MM.1S (cell line): Measurements from ENCODE around the gene BATF3.

Experiments used
- DNase-seq: peaks from one replicate; pipeline ENCODE4 v3.0.0-alpha.2; 2015
- H2AFZ ChIP-seq: fragments of 300-600 bp; sonication (generic); 2 replicates; pipeline ENCODE4 v1.6.0; 2016; ENCODE audit warnings: antibody characterized with exemption, low read length
- H3F3A ChIP-seq: fragments of 300-600 bp; sonication (generic); 2 replicates; pipeline ENCODE4 v1.6.1; 2016; ENCODE audit warnings: mild to moderate bottlenecking, antibody characterized with exemption, low read length, moderate library complexity, mixed read lengths; ENCODE audit not compliant: insufficient read depth
- H3K27ac ChIP-seq: fragments of 300-600 bp; sonication (generic); 2 replicates; pipeline ENCODE4 v1.5.1; 2016; ENCODE audit warnings: mild to moderate bottlenecking, low read length
- H3K27me3 ChIP-seq: fragments of 300-600 bp; sonication (generic); replicated peaks from 2 replicates; pipeline ENCODE4 v1.6.0; 2016; ENCODE audit warnings: low read length; ENCODE audit not compliant: insufficient read depth
- H3K36me3 ChIP-seq: fragments of 300-600 bp; sonication (generic); replicated peaks from 2 replicates; pipeline ENCODE4 v1.6.1; 2016; ENCODE audit warnings: mild to moderate bottlenecking, low read length, mixed read lengths; ENCODE audit not compliant: insufficient read depth
- H3K4me1 ChIP-seq: fragments of 300-600 bp; sonication (generic); 2 replicates; pipeline ENCODE4 v1.6.1; 2016; ENCODE audit warnings: low read length, mixed read lengths
- H3K4me2 ChIP-seq: fragments of 300-600 bp; sonication (generic); 2 replicates; pipeline ENCODE4 v1.6.0; 2016; ENCODE audit warnings: low read depth, low read length
- H3K4me3 ChIP-seq: fragments of 300-600 bp; sonication (generic); 2 replicates; pipeline ENCODE4 v1.5.1; 2016; ENCODE audit warnings: low read length, mixed read lengths
- H3K79me2 ChIP-seq: fragments of 300-600 bp; sonication (generic); 2 replicates; pipeline ENCODE4 v1.6.1; 2016; ENCODE audit warnings: mixed run types, low read length, mixed read lengths
- H3K9ac ChIP-seq: fragments of 300-600 bp; sonication (generic); 2 replicates; pipeline ENCODE4 v1.6.1; 2016; ENCODE audit warnings: low read length, mixed read lengths
- H3K9me2 ChIP-seq: fragments of 300-600 bp; sonication (generic); replicated peaks from 2 replicates; pipeline ENCODE4 v1.6.1; 2016; ENCODE audit warnings: mild to moderate bottlenecking, low read length, mixed read lengths; ENCODE audit not compliant: insufficient read depth
- H3K9me3 ChIP-seq: fragments of 300-600 bp; sonication (generic); replicated peaks from 2 replicates; pipeline ENCODE4 v1.6.1; 2016; ENCODE audit warnings: mild to moderate bottlenecking, low read length, mixed read lengths; ENCODE audit not compliant: insufficient read depth
- H4K20me1 ChIP-seq: fragments of 300-600 bp; sonication (generic); 2 replicates; pipeline ENCODE4 v1.6.1; 2016; ENCODE audit warnings: mild to moderate bottlenecking, low read length, moderate library complexity, mixed read lengths; ENCODE audit not compliant: insufficient read depth
- CTCF ChIP-seq: fragments of 300-600 bp; sonication (generic); IDR thresholded peaks from 2 replicates; pipeline ENCODE4 v1.5.1; 2016; ENCODE audit warnings: antibody characterized with exemption, low read length, mixed read lengths
- EZH2 ChIP-seq: fragments of 300-600 bp; sonication (generic); optimal IDR thresholded peaks from 2 replicates; pipeline ENCODE3; 2017; ENCODE audit warnings: low read depth, mild to moderate bottlenecking, antibody characterized with exemption, low read length, mixed read lengths
- EZH2phosphoT487 ChIP-seq: fragments of 300-600 bp; sonication (generic); IDR thresholded peaks from 2 replicates; pipeline ENCODE4 v1.6.1; 2018; ENCODE audit warnings: antibody characterized with exemption, low read length

The BATF3 gene

GRCh38 chr1:212651521-212651920 is 48.1 kb downstream of the BATF3 start:
- Histone ChIP-seq H3K36me3 (no peaks in the 10 kb centered on the region), H3K9ac (no peak overlapping the region), H3K79me2 (no peaks in the 10 kb centered on the region), H3F3A (peaks cover 8% of the 10 kb centered on the region), H3K27me3 (no peaks in the 10 kb centered on the region), H3K9me3 (no peaks in the 10 kb centered on the region), H3K9me2 (no peaks in the 10 kb centered on the region), H3K27ac (no peak overlapping the region), H4K20me1 (no peaks in the 10 kb centered on the region), H2AFZ (no peak overlapping the region), H3K4me3 (no peak overlapping the region), H3K4me1 (peaks cover 29% of the 10 kb centered on the region), H3K4me2 (no peak overlapping the region)
- TF ChIP-seq CTCF (no peak), EZH2phosphoT487 (no peak), EZH2 (no peak)
- no peak for DNase-seq

- no peaks in the 10 kb centered on the region for H4K20me1 ChIP-seq
- H3K27ac ChIP-seq: no peak overlapping the region
- H3K9me3 ChIP-seq: no peaks in the 10 kb centered on the region
- peaks cover 18% of the 10 kb centered on the region for H3K4me1 ChIP-seq
- H3K4me3 ChIP-seq: no peak overlapping the region
- no peaks in the 10 kb centered on the region for H3F3A ChIP-seq
- TF ChIP-seq EZH2: no peak
- TF ChIP-seq EZH2phosphoT487: no peak
- no peak for TF ChIP-seq CTCF
- no peaks in the 10 kb centered on the region for H3K79me2 ChIP-seq
- no peaks in the 10 kb centered on the region for H3K27me3 ChIP-seq
- no peak for DNase-seq
- no peak overlapping the region for H2AFZ ChIP-seq
- no peak overlapping the region for H3K4me2 ChIP-seq
- H3K36me3 ChIP-seq: no peaks in the 10 kb centered on the region
- H3K9me2 ChIP-seq: no peaks in the 10 kb centered on the region
- H3K9ac ChIP-seq: no peak overlapping the region
These were observed 49.4 kb downstream of the BATF3 start for GRCh38 chr1:212650228-212650627.

DNA sequence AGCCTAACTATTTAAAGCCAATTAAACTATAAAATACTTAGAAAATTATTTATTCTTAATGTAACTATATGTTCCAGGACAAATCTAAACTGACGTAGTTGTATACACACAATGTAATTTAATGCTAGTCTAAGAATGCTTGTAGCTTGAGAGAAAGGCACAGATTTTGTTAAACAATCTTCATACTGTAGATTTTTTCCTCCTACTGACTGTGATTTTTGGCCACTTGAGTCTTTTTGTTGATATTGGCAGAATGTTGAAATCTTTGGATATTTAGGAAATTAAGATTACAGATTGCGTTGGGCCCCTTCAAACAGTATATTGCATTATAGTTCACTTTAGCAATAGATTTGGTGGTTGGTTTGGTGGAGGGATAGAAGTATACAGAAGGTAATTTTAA is 50.6 kb downstream of the BATF3 start:
- H3K4me2 ChIP-seq: no peak overlapping the region
- H2AFZ ChIP-seq: no peak overlapping the region
- H3F3A ChIP-seq: no peaks in the 10 kb centered on the region
- no peak for DNase-seq
- H3K4me1 ChIP-seq: peaks cover 17% of the 10 kb centered on the region
- H3K4me3 ChIP-seq: no peak overlapping the region
- no peaks in the 10 kb centered on the region for H3K79me2 ChIP-seq
- no peak overlapping the region for H3K27ac ChIP-seq
- H3K36me3 ChIP-seq: no peaks in the 10 kb centered on the region
- H4K20me1 ChIP-seq: no peaks in the 10 kb centered on the region
- no peaks in the 10 kb centered on the region for H3K9me3 ChIP-seq
- TF ChIP-seq EZH2 (no peak), CTCF (no peak), EZH2phosphoT487 (no peak)
- no peaks in the 10 kb centered on the region for H3K27me3 ChIP-seq
- no peaks in the 10 kb centered on the region for H3K9me2 ChIP-seq
- H3K9ac ChIP-seq: no peak overlapping the region

GRCh38 chr1:212648431-212648830 is 51.2 kb downstream of the BATF3 start:
- no peak for TF ChIP-seq CTCF
- TF ChIP-seq EZH2: no peak
- TF ChIP-seq EZH2phosphoT487: no peak
- Histone ChIP-seq H3K4me2 (no peak overlapping the region), H3K9ac (no peak overlapping the region), H3K36me3 (no peaks in the 10 kb centered on the region), H3K27me3 (no peaks in the 10 kb centered on the region), H4K20me1 (no peaks in the 10 kb centered on the region), H2AFZ (no peak overlapping the region), H3K4me3 (no peak overlapping the region), H3F3A (no peaks in the 10 kb centered on the region), H3K79me2 (no peaks in the 10 kb centered on the region), H3K9me2 (no peaks in the 10 kb centered on the region), H3K27ac (no peak overlapping the region), H3K9me3 (no peaks in the 10 kb centered on the region), H3K4me1 (peaks cover 11% of the 10 kb centered on the region)
- no peak for DNase-seq
